Activated CD8-positive, alpha-beta memory T cell treated with anti-CD3 and anti-CD28 coated beads, Interleukin-2, amount 50 U/mL, for 4 hours (primary cell): Measurements from ENCODE around the gene NR3C1.

Experiments used
- DNase-seq: peaks from one replicate; pipeline ENCODE4 v3.0.0-alpha.2; 2020

NR3C1 gene

DNA sequence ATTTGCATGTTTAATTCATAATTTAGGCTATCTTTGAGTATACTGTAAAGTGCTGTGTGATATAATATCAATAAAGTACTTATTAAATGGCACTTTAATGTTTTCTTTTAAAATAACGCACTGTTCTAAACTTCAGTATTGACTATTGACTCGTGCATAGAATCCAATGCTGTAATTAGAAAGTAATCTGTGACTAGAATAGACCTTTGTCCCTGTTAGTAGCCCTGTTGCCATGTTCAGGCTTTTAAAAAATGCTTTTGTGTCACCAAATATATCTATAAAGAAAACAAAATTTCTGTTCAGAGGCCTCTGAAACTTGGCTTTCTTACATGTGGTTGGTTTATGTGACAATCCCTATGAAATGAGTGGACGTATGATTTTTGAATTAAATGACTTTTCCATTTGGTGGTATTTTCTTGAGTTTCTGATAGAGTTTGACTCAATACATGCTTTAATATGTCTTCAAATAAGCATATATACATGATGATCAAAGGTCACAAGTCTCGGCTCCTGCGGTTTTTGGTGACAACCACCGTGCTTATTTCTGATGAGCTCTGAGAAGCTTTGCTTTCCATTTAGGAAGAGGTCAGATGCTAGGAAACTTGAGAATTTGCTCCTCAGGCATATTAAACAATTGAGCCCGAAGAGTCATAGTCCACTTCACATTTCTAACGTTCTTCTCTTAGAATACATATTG, 174.7 kb downstream of the NR3C1 start:
- DNase-seq, result no peak
